Keratinocyte (primary cell): ENCODE data around the gene CDC14A. TPM values are rescaled to one million over a fixed set of nuclear protein-coding genes. Genes with fewer than 3 reads are reported as not detected.
"Not testable (repeated sequence)": the region's sequence is repeated elsewhere in the genome, so short reads cannot be mapped to it uniquely, and the experiment has no call there.

ENCODE experiments used
- DNase-seq: peaks from one replicate; pipeline ENCODE4 v3.0.0-alpha.2; 2011; ENCODE audit warnings: low read depth, missing footprints, low spot score
- FAIRE-seq: peaks from 2 replicates; lab custom pipeline; 2011; peaks lifted over from hg19 to GRCh38; lab: Jason Lieb, UNC
- H2AFZ ChIP-seq: 2 replicates; pipeline ENCODE4 v1.6.0; 2012; ENCODE audit warnings: low read length, control low read depth, inconsistent platforms; ENCODE audit not compliant: control insufficient read depth
- H3K27ac ChIP-seq: 2 replicates; pipeline ENCODE4 v1.5.1; 2011; ENCODE audit warnings: low read length; ENCODE audit not compliant: control insufficient read depth, insufficient read depth
- H3K27me3 ChIP-seq: 3 replicates; pipeline ENCODE4 v1.6.0; 2011; ENCODE audit warnings: low read length; ENCODE audit not compliant: control insufficient read depth, insufficient read depth; ENCODE audit errors: extremely low read depth
- H3K36me3 ChIP-seq, 2 experiments: 2 replicates in 1 of 2; 3 replicates in 1 of 2; pipeline ENCODE4 v1.5.1; 2011; ENCODE audit warnings: low read length in 2 of 2, mild to moderate bottlenecking in 1 of 2; ENCODE audit not compliant: control insufficient read depth in 2 of 2, insufficient read depth in 2 of 2; ENCODE audit errors: extremely low read depth in 1 of 2
- H3K4me1 ChIP-seq: 3 replicates; pipeline ENCODE4 v1.5.1; 2011; ENCODE audit warnings: low read length; ENCODE audit not compliant: control insufficient read depth, insufficient read depth; ENCODE audit errors: extremely low read depth
- H3K4me2 ChIP-seq: 3 replicates; pipeline ENCODE4 v1.6.0; 2011; ENCODE audit warnings: low read depth, low read length; ENCODE audit not compliant: control insufficient read depth, insufficient read depth; ENCODE audit errors: extremely low read depth
- H3K4me3 ChIP-seq, 3 experiments: fragments of 200-600 bp in 1 of 3; sonication (generic) in 1 of 3; 2 replicates in 2 of 3; 3 replicates in 1 of 3; pipeline ENCODE4 v1.5.1; 2011 to 2016; ENCODE audit warnings: low read length in 3 of 3, mild to moderate bottlenecking in 3 of 3, control low read depth in 2 of 3, inconsistent platforms in 1 of 3, low read depth in 1 of 3, mixed read lengths in 1 of 3, mixed run types in 1 of 3, moderate library complexity in 1 of 3; ENCODE audit not compliant: control insufficient read depth in 2 of 3, insufficient read depth in 2 of 3; ENCODE audit errors: extremely low read depth in 1 of 3
- H3K79me2 ChIP-seq: 2 replicates; pipeline ENCODE4 v1.6.0; 2012; ENCODE audit warnings: low read length; ENCODE audit not compliant: control insufficient read depth, insufficient read depth
- H3K9ac ChIP-seq: 3 replicates; pipeline ENCODE4 v1.6.0; 2011; ENCODE audit warnings: low read length; ENCODE audit not compliant: control insufficient read depth, insufficient read depth; ENCODE audit errors: extremely low read depth
- H3K9me1 ChIP-seq: 3 replicates; pipeline ENCODE4 v1.6.0; 2011; ENCODE audit warnings: low read length; ENCODE audit not compliant: control insufficient read depth, insufficient read depth; ENCODE audit errors: extremely low read depth
- H3K9me3 ChIP-seq: 2 replicates; pipeline ENCODE4 v1.5.1; 2012; ENCODE audit warnings: low read depth, low read length; ENCODE audit not compliant: control insufficient read depth
- H4K20me1 ChIP-seq: 3 replicates; pipeline ENCODE4 v1.6.0; 2011; ENCODE audit warnings: low read length; ENCODE audit not compliant: control insufficient read depth, insufficient read depth; ENCODE audit errors: extremely low read depth
- EZH2 ChIP-seq: IDR thresholded peaks from one replicate; pipeline ENCODE4 v1.6.1; 2012; ENCODE audit warnings: inconsistent platforms, mild to moderate bottlenecking, low read length, moderate library complexity
- dilution Hi-C: fragments of 300-500 bp; cut with MboI; formaldehyde crosslinking; loops from one replicate; pipeline ENCODE4 v1.7.0; 2020; ENCODE audit warnings: low sequenced_read_pairs; ENCODE audit not compliant: extremely low pct_ligation_motif_present
- polyA plus RNA-seq, 5 experiments: library from polyadenylated mRNA; depleted of rRNA in 3 of 5; stranded (reverse) in 3 of 5; stranded (forward) in 1 of 5; unstranded in 1 of 5; fragments of >200 nt; gene quantifications; 1 replicate in 1 of 5; 2 replicates in 3 of 5; 3 replicates in 1 of 5; pipeline versions ENCODE4 v1.2.1 to v1.2.3, GENCODE V29; 2011 to 2012; ENCODE audit warnings: missing spikeins in 2 of 5, low read depth in 1 of 5, low replicate concordance in 1 of 5
- TF ChIP-seq, protein P1 (sequence below), 3 experiments: IDR thresholded peaks in 1 of 3; conservative IDR thresholded peaks in 1 of 3; optimal IDR thresholded peaks in 1 of 3; 2 replicates in 2 of 3; 3 replicates in 1 of 3; pipeline versions ENCODE3 to v1.5.1; 2011; ENCODE audit warnings: low read length in 3 of 3, mild to moderate bottlenecking in 3 of 3, moderate library complexity in 2 of 3, control low read depth in 1 of 3, inconsistent platforms in 1 of 3; ENCODE audit not compliant: insufficient read depth in 2 of 3; ENCODE audit errors: extremely low read depth in 1 of 3

Gene CDC14A
- polyA plus RNA-seq, 1 donor (not counting 4 experiments of a cell fraction or from before 2014, with no cell fraction given): 2.2 TPM

DNA sequence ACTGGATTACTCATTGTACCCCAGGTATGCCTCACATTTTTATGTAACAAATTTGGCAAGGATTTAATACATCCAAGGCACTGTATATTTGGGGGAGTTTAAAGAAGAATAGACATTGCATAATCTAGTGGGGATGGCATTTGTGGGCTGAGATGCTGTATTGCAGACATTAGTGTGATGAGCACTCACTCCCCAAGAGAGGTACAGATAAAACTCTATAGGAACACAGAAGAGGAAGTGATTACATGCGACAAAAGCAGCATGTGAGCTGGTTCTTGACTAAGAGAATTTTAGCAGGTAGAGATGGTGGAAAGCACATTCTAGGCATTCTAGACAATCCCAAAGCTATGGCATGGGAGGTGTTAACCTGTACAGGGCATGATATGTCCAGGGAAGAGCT, 24.2 kb upstream of the CDC14A start:
- dilution Hi-C loops: no loop called here
- H3K4me1 ChIP-seq: no peaks in the 10 kb centered on the region
- no peaks in the 10 kb centered on the region for H3K36me3 ChIP-seq
- TF ChIP-seq, protein P1, sequence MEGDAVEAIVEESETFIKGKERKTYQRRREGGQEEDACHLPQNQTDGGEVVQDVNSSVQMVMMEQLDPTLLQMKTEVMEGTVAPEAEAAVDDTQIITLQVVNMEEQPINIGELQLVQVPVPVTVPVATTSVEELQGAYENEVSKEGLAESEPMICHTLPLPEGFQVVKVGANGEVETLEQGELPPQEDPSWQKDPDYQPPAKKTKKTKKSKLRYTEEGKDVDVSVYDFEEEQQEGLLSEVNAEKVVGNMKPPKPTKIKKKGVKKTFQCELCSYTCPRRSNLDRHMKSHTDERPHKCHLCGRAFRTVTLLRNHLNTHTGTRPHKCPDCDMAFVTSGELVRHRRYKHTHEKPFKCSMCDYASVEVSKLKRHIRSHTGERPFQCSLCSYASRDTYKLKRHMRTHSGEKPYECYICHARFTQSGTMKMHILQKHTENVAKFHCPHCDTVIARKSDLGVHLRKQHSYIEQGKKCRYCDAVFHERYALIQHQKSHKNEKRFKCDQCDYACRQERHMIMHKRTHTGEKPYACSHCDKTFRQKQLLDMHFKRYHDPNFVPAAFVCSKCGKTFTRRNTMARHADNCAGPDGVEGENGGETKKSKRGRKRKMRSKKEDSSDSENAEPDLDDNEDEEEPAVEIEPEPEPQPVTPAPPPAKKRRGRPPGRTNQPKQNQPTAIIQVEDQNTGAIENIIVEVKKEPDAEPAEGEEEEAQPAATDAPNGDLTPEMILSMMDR (optimal IDR thresholded peaks at IDR 0.05 in 1 of 3, IDR thresholded peaks at IDR 0.05 in 1 of 3, conservative IDR thresholded peaks at IDR 0.05 in 1 of 3; ENCODE audit: extremely low read depth in 1 of 3, insufficient read depth in 2 of 3, low read length in 3 of 3): no peak
- TF ChIP-seq EZH2: no peak
- no peaks in the 10 kb centered on the region for H3K9me1 ChIP-seq
- no peaks in the 10 kb centered on the region for H3K9me3 ChIP-seq
- FAIRE-seq (no peak), DNase-seq (no peak)
- no peak overlapping the region for H3K9ac ChIP-seq
- no peak overlapping the region for H3K4me2 ChIP-seq
- H3K79me2 ChIP-seq: no peaks in the 10 kb centered on the region
- no peak overlapping the region for H3K4me3 ChIP-seq
- no peak overlapping the region for H3K27ac ChIP-seq
- H3K27me3 ChIP-seq: no peaks in the 10 kb centered on the region
- no peak overlapping the region for H2AFZ ChIP-seq
- no peaks in the 10 kb centered on the region for H4K20me1 ChIP-seq

DNA sequence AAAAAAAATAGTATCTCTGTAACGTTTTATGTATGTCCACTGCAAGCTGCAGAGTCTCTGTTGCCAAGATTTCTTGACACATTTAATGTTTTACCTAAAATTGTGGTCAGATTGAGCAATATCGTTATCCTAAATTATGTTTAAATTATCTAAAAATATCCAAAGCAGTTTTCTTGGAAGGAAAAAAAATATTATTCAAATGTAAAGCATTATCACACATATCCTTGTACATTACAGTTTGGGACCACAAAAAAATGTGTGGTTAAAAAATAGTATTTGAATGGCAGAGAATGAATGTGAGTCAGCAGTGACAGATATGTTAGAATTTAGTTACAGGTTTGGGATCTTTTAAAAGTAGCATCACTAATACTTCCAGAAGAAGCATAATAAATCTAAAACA, 21.2 kb upstream of the CDC14A start:
- H3K79me2 ChIP-seq, dilution Hi-C loops, H3K4me1 ChIP-seq, DNase-seq, FAIRE-seq, H3K9me1 ChIP-seq, H3K9ac ChIP-seq, H3K27ac ChIP-seq, H4K20me1 ChIP-seq, H3K9me3 ChIP-seq, H3K36me3 ChIP-seq, H2AFZ ChIP-seq, H3K4me2 ChIP-seq, H3K4me3 ChIP-seq, H3K27me3 ChIP-seq: not testable (repeated sequence)

DNA sequence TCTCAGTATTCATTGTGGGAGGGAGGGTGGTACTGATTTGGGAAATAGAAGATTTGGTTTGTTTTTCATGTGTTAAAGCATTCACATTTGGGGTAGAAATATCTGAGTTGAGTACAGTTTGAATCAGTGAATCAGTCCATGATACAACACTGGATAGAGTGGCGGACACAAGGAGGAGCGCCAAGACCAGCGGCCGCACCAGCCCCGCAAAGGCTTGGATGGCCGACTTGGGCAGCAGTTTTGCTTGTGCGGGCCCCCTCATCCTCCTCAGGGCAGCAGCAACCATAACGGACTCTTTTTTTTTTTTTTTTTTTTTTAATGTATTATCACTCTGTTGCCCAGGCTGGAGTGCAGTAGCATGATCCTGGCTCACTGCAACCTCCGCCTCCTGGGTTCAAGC, 20.0 kb upstream of the CDC14A start:
- Histone ChIP-seq H3K79me2 (no peaks in the 10 kb centered on the region), H3K9me1 (no peaks in the 10 kb centered on the region), H3K9ac (no peak overlapping the region), H3K9me3 (no peaks in the 10 kb centered on the region), H3K27me3 (no peaks in the 10 kb centered on the region), H2AFZ (no peak overlapping the region), H3K27ac (no peak overlapping the region), H3K4me3 (no peak overlapping the region), H3K36me3 (no peaks in the 10 kb centered on the region), H4K20me1 (no peaks in the 10 kb centered on the region), H3K4me2 (no peak overlapping the region), H3K4me1 (no peaks in the 10 kb centered on the region)
- FAIRE-seq: no peak
- TF ChIP-seq, protein P1 (optimal IDR thresholded peaks at IDR 0.05 in 1 of 3, IDR thresholded peaks at IDR 0.05 in 1 of 3, conservative IDR thresholded peaks at IDR 0.05 in 1 of 3; ENCODE audit: extremely low read depth in 1 of 3, insufficient read depth in 2 of 3, low read length in 3 of 3): no peak
- no peak for TF ChIP-seq EZH2
- no peak for DNase-seq
- dilution Hi-C loops: no loop called here
